ENCODE results near the gene SALL3.

The SALL3 gene

GRCh38 chr18:79006106-79006795, 26.6 kb downstream of the SALL3 start:
- DNase-seq (ENCODE audit: low spot score) = no peak

- DNase-seq (ENCODE audit: low spot score) = no peak
These were observed 27.8 kb downstream of the SALL3 start for GRCh38 chr18:79007440-79007839.

- DNase-seq (ENCODE audit: low spot score) = no peak
These were observed 28.8 kb downstream of the SALL3 start for GRCh38 chr18:79008356-79008940.

- no peak for DNase-seq (ENCODE audit: low spot score)
These were observed 31.2 kb downstream of the SALL3 start for GRCh38 chr18:79010802-79011201.

GRCh38 chr18:79011300-79011870, 31.8 kb downstream of the SALL3 start:
- no peak for DNase-seq (ENCODE audit: low spot score)

- DNase-seq (ENCODE audit: low spot score) = no peak
These were observed 34.3 kb downstream of the SALL3 start for GRCh38 chr18:79013869-79014268.

- DNase-seq (ENCODE audit: low spot score) = no peak
These were observed 39.3 kb downstream of the SALL3 start for GRCh38 chr18:79018911-79019310.

GRCh38 chr18:79019881-79020280, 40.3 kb downstream of the SALL3 start:
- no peak for DNase-seq (ENCODE audit: low spot score)

- no peak for DNase-seq (ENCODE audit: low spot score)
These were observed 43.0 kb downstream of the SALL3 start for GRCh38 chr18:79022603-79023002.

- DNase-seq (ENCODE audit: low spot score) = no peak
These were observed 46.9 kb downstream of the SALL3 start for GRCh38 chr18:79026491-79026890.

- no peak for DNase-seq (ENCODE audit: low spot score)
These were observed 51.1 kb downstream of the SALL3 start for GRCh38 chr18:79030680-79031079.

- no peak for DNase-seq (ENCODE audit: low spot score)
These were observed 62.7 kb downstream of the SALL3 start for GRCh38 chr18:79042276-79042675.

GRCh38 chr18:79043288-79043687, 63.7 kb downstream of the SALL3 start:
- DNase-seq (ENCODE audit: low spot score) = no peak

GRCh38 chr18:79046522-79046921, 66.9 kb downstream of the SALL3 start:
- no peak for DNase-seq (ENCODE audit: low spot score)

GRCh38 chr18:79047556-79048244, 68.1 kb downstream of the SALL3 start:
- DNase-seq (ENCODE audit: low spot score) = no peak

GRCh38 chr18:79048245-79048632, 68.6 kb downstream of the SALL3 start:
- DNase-seq (ENCODE audit: low spot score) = no peak

GRCh38 chr18:79049506-79049905, 69.9 kb downstream of the SALL3 start:
- DNase-seq (ENCODE audit: low spot score) = no peak
